Posterior cingulate gyrus (tissue), 11 donors: ENCODE data around the gene ZNF366.

Experiments
- DNase-seq, 10 donors: peaks; one replicate each; pipeline versions ENCODE4 v3.0.0 to v3.0.0-alpha.2; 2020 to 2021; ENCODE audit warnings: mixed read lengths in 3 of 10
- intact Hi-C: fragments of 100-400 bp; cut with DNase I; formaldehyde crosslinking; loops from one replicate; pipeline ENCODE4 v1.15.1; 2023

ZNF366 gene

DNA sequence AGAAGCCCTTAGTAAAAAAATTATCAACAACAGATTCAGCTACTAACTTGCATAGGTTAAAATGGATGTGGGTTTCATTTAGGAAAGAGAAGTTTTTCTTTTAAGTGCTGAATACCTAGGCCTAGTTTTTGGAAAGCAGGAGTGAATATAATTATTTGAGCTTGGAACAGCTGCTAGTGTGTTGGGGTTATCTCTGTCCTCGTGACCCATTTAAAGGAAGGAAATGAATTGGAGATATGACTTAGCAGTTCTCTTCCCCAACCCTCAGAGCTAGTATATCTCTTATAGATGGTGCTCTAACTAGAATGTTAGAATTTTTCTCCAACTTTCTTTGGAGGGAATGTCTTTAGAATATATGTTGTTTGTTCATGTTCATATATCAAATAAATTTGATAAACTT lies 38.6 kb downstream of the ZNF366 start:
- intact Hi-C loops: no loop called here
- no peak for DNase-seq

DNA sequence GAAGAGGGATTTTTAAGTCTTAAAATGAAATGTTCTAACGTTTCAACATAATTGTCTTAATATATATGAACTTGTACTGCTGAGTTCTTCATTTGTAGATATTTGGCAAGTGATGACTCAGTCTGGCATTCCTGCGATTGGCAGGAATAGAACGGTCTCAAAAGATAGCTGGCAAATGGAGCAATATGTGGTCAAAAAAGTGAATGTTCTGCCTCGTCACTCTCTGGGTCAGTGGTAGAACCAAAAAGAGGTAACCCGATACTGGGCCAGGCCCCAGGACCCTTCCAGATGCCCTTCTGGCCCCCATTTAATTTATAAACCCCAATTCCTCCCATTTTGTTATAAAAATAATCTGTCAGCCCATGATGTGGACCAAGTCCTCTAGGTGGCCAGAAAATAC lies 39.2 kb downstream of the ZNF366 start:
- intact Hi-C loops: no loop called here
- no peak for DNase-seq

DNA sequence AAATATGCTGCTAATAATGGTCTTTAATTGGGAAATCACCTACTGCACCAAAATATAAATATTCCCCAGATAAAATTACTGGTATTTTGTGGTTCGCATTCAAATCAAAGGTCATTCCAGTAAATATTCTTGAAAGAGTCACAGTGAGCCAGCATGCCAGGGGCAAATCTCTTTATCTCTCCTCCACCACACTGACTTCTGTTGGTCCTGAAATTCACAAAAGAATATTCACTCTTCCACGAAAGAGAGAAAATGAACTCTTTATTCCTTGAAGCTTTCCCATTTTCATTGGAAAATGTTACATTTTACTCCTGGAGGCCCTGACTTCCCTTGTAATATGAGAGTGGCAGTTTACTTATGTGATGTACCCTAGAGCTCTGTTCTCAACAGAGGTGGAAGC lies 39.7 kb downstream of the ZNF366 start:
- intact Hi-C loops: no loop called here
- no peak for DNase-seq

DNA sequence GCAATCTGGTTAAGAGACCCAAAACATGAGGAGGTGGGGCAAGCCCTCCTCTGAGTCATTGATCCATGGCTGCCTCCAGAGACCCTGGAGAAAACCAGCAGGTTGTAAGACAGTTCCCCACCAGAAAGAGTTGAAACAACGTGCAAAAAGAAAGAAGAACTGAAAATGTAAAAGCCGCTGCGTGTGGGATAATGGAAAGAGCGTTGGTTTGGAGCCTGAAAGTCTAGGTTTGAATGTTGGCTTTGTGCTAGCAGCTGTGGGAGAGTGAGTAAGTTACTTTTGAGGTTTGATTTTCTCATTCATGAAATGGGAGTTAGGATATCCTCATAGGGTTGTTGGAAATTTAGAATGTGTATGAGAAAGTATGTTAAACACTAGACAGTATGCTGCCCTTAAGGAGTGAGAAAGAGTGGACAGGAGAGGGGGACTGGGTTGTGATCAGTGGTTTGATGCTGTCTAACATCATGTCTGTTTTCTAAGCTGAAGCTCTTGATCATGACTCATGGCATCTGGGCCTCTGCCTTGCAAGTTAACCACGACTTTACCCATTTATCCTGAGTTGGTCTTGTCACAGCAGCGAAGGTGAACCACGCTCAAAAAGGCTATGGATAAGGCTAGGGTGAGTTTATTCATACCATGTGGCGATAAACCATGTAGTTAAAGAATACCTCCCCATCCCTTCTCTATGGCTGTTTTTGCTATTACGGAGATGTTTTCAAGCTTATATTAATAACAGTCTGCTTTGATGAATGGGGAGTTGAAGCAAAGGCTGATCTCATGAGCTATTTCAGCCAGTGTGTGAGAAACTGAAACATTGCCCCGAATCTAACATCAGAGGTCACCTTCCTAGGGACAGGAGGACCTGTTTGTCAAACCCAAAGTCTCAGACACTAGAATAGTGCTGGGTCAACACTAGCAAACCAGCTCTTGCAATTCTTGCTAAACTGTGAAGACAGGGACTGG lies 41.3 kb downstream of the ZNF366 start:
- intact Hi-C loops: no loop called here
- no peak for DNase-seq

DNA sequence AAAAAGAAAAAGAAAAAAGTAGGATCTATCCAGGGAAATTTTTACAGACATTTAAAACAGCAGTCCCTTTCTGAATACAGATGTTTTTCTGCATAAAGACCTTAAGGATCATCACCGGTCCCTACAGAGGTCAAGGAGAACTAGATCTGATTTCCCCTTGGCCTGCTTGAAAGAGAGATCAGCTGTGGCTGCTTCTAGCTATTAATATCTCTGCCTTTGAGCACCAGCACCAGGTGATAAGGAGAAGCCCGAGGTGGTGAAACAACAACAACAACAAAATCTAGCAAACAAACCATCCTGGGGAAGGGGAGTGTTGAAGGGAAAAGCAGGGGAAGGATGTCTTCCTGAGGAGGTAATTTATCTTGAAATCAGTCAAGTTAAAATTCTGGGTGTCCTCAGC lies 42.1 kb downstream of the ZNF366 start:
- intact Hi-C loops: no loop called here
- no peak for DNase-seq

DNA sequence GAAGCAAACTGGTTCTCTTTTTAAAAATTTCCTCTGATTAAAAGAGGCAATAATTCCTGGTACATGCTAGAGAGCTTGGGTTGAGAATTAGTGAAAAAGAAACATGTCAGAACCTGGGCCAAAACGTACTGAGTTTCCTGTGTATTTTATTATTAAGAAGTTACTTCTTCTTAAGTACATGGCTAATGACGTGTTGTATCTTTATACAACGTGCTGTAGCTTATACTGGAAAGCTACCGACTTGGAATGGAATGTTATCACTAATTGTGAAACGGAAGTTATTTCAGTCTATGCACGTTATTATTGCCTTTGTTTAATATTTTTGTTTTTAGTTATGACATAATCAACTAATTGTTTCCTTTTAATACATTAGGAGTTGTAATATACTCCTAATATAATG lies 43.1 kb downstream of the ZNF366 start:
- no peak for DNase-seq
- intact Hi-C loops: no loop called here

DNA sequence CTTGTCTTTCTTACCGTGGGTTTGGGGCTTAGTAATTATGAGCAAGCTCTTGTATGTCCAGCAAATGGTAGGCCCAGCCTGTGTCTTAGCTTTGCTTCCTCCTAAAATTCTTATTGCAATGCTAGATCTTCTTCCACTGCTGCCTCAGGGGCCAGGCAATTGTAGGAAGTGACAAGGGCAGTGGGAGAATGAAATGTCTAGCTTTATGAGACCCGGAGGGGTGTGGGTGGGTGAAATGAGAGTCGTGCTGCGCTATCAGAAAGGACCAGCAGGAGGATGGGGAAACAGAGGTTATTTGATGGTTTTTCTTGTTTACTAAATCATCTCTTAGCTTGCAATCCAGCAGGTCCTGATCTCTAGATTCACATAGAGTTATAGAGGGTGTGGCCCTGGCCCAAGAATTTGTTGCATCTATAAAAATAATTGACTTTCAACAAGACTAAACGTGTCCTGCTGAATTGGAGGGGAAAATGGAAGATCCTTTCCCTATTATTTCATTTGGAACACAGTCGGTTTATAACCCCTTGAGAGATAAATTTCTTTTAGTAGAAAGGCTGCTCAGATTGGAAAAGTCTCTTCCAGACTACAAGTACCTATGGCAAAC lies 43.7 kb downstream of the ZNF366 start:
- intact Hi-C loops: no loop called here
- no peak for DNase-seq

DNA sequence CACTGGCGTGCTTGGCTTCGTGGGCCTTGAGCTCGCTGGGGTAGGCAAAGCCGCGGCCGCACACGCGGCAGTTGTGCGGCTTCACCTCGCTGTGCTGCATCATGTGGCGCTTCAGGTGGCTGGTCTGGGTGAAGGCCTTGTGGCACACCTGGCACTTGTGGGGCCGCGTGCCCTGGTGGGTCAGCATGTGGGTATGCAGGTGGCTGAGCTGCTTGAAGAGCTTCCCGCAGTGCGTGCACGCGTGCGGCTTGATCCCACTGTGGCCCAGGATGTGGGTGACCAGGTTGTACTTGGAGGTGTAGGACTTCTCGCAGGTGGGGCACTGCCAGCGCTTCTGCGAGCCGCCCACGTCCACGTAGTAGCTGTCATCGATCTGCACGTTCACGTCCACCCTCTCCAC lies 46.8 kb downstream of the ZNF366 start:
- peak in 2 of 10 donors; percentile 77 to 79 for DNase-seq
- intact Hi-C loops: no loop called here

DNA sequence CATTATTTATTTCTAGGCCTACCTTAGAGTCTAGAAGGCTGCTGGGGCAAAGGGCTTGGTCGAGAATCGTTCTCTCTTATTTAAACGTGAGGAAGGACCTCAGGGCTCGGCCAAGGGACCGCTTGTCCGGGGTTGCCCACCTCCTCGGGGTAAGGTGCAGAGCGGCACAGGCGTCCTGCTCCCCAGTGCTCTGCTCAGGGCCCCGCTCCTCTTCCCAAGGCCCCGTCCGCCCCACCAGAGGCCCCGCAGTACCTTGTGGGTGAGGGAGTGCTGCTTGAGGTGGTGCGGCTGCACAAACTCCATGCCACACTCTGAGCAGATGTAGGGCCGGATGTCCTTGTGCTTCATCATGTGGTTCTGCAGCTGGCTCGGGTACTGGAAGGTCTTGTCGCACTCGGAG lies 47.3 kb downstream of the ZNF366 start:
- intact Hi-C loops: no loop called here

DNA sequence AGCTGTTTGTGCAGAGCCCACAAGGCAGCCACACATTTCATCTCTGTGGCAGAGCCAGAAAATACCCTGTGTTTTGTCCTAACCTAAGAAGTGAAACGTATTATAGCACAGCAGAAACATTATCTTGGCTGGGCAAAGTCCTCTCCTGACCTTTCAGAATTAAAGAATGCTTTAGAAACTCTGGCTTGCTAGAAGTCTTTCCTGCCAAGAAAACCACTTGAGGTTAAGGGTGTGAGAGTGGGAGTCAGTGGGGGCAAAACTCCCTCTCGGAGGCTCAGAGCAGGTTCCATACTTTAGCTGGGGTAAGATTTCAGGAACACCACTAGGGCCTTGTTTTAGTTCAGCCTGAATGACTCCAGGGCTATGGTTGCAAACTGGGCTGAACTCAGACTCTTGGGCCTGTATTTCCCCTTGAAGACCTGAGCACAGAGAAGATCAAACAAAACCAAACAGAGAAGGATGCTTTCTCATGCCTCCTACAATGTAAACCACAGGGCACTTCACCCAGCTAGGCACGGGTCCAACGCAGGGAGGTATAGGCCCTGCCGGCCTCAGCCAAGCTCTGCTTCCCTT lies 48.0 kb downstream of the ZNF366 start:
- DNase-seq: no peak
- intact Hi-C loops: no loop called here

More for the DNA sequence above, 47.3 kb downstream of the ZNF366 start:
- DNase-seq: no peak

DNA sequence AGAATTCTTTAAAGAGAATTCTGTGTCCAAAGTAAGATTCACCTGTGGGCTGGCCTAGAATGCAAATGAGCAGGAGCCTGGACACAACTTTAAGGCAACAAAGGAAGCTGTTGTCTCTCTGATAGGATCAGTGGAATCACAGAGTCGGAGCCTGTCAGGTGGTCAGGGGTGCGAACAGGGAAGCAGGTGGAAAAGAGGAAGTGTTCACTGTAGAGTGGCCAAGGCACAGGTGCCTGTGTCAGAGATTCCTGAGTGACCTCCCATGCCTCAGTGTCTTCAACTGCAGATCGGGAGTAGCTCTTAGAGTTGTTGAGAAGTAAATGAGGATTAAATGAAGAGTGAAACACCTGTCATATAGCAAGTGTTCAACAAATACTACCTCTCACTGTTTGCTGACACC lies 48.8 kb downstream of the ZNF366 start:
- intact Hi-C loops: no loop called here
- DNase-seq: no peak

DNA sequence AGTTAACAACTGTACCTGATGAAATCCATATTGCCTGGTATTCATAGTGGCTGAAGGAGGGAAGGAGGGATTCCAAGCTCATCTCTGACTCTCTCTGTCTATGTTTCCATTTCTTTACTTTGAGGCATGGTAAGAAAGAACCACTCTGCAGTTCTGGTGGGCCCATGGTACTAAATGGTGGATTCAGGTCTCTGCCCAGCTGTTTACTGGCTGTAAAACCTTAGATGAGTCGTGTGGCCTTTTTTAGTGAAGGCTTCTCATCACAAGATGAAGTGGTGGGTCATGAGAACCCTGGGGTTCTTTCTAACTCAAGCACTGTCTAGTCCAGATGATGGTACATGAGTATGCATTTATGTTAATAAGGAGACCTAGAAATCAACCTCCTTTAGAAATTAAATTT lies 49.7 kb downstream of the ZNF366 start:
- no peak for DNase-seq

DNA sequence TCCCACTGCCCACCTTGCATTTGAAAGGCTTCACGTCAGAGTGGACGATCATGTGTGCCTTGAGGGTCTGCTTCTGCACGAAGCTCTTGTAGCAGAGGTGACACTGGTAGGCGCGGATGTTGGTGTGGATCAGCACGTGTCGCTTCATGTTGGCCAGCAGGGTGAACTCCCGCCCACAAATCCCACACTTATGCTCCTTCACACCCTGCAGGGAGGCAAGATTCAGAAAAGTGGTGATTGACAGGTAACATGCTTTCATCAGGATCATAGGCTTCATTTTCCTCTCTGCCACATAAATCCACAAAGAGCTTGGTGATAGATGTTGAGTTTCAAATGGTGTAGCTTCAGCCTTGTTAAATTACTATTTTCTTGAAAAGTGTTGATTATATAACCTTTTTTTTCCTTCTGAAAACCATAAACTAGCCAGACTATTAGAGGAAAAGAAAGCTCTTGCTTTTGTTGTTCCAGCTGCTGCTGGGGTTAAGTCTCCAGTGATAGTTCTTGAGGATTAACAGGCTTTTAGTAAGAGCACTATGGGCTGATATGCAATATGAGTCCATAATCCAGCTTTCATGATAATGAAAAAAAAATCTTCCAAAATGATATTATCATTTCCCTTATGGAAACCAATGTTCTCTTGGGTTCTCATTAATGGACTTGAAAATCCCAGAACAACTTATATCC lies 50.7 kb downstream of the ZNF366 start:
- no peak for DNase-seq
- intact Hi-C loops: no loop called here

More for the DNA sequence above, 49.7 kb downstream of the ZNF366 start:
- intact Hi-C loops: no loop called here

DNA sequence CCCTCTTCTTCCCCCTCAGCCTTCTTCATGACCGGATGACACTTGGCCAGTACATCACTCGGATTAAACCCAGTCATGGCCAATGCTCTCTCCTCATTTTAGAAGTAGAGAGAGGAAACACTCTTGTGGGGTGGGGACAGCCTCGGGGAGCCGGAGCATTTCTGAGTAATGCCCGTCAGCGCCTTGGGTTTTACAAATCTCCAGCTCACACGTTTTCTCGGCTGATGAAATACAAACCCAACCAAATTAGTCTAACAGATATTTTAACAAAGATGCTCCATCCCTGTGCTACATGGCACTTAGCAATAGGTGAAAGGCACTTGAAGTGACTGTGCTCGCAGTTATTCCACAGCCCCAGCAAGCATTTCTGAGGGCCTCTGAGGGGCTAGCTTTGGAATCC lies 51.7 kb downstream of the ZNF366 start:
- intact Hi-C loops: no loop called here

DNA sequence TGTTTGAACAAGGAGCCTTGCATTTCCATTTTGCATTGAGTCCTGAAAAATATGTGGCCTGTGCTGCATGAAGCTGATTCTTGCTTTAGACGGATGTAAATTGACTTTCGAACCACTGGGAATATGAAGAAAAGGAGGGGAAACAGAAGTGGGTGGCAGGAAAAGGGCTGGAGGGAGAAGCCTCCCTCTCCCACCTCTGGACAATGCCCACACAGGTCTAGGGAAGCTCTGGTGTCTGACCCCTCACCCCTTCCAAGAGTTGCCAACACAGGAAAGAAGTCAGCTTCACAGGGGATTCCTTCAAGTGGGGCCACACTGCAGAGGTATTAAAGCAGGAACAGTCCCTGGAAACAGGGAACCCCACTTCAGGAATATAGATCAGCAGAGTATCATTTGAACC lies 52.2 kb downstream of the ZNF366 start:
- no peak for DNase-seq
- intact Hi-C loops: no loop called here

More for the DNA sequence above, 51.7 kb downstream of the ZNF366 start:
- no peak for DNase-seq

DNA sequence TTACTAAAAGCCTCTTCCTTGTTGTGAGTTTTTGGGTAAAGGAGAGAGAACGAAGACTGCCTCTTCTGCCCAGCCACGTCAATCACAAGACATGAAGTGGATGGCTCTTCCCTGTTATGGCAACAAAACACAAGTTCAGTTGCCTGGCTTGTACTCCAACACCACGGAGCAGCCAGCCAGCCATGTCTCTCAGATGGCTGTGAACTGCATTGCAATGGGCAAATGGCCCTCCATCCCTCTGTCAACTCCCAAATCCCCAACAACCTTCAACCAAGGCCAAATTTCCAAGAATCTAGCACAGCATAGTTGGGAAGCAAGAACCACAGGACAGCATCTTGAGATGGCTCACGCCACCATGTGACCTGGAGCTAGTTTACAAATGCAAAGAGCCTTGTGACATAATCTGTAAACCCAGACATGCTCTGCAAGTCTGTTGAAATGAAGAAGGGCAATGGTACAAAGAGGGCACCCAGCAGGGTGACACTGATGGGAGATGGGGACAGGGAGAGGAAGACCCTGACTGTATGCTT lies 53.9 kb downstream of the ZNF366 start:
- DNase-seq: no peak
- intact Hi-C loops: no loop called here

DNA sequence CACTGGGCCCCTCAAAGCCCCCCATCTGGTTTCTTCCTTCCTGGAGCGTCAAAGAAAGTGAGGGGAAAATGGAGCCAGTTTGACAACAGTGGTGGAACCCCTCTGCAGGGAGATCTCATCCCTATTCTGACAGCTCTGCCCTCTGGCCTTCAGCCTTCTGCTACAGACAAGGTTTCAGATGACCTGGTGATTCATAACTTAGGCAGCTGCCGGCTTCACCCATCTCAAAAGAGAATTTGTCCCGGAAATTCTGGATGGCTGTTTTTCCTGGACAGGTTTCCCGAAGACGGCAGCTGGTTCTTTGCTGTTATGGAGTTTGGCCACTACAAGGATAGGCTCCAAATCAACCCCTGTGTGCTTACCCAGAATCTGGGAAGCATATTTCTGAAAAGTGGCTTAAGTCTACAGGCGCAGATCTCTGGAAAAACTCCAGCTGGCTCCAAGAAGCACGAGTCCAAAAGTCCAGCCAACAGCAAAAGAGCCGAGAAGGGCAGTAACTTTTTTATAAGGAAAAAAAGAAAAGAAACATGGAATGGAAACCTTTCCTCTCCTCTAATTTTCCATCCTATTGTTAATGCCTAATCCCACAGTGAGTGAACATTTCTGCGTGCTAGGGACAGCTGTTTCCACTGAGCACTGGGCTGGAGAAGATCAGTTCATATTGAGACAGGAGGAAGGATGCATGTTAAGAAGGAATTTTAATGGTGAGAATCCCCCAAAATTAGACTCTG lies 54.5 kb downstream of the ZNF366 start:
- DNase-seq: no peak
- intact Hi-C loops: no loop called here

DNA sequence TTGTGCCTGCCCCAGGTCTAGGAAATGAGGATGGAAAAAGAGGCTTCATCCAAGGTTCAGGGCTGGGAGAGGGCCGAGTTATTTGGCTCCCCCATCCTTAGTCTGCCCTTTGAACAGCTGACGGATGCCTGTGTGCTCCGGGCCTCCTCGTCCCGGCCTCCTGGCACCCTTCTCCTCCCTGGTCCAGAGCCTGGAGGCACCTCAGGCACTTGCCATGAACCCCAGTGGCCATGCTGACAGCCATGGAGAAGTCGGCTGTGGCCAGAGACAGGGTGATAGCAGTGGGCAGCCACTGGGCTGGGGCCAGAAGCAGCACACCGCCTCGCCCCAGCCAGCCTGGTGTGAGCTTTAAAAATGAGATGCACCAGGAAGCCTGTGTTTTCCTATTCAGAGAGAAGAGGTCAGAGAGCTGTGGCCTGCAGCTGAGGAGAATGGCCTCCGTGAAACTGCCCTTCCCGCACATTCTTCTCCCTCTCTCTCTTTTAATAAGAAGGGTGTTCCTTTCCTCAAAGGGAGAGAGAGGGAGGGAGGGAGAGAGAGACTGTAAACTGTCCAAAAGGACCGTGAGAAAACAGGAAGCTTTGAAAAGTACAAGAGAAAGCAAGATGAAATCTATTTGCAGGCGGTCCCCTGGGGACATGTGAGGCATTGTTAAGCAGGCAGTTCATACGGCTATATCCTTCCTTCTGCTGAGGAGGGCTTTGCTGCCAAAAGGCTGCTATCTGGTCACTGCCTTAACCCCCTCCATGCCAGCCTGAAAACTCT lies 55.3 kb downstream of the ZNF366 start:
- peak in 1 of 10 donors; percentile 79 for DNase-seq

DNA sequence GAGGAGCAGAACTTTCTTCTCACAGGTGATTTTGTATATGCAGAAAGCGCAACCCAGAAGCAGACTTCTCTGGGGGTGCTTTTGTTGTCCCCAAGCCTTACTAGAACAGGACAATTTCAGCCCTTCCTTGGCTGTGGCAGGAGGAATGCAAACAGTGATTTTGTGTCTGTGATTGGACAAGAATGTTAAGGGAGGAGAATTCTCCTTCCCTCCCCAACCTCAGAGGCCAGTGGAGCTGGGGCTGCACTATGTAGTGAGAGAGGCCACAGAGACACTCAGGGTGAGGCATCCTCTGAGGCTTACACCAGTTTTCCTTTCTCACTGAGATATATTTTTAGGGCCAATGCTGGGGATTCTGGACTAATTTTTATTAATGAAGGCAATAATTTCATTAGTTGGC lies 58.8 kb downstream of the ZNF366 start:
- intact Hi-C loops: no loop called here

More for the DNA sequence above, 55.3 kb downstream of the ZNF366 start:
- intact Hi-C loops: no loop called here

More for the DNA sequence above, 58.8 kb downstream of the ZNF366 start:
- no peak for DNase-seq
